Prostate gland (tissue), 1 donor: Measurements from ENCODE around the gene TNFSF11.

Experiments
- POLR2A ChIP-seq: fragments of 450-650 bp; IDR thresholded peaks from one replicate; pipeline ENCODE4 v1.6.1; 2016; ENCODE audit warnings: antibody characterized with exemption, mild to moderate bottlenecking
- POLR2AphosphoS5 ChIP-seq: sonication (generic); formaldehyde crosslinking; IDR thresholded peaks from one replicate; pipeline ENCODE4 v1.6.1; 2017; ENCODE audit warnings: antibody characterized with exemption

DNA sequence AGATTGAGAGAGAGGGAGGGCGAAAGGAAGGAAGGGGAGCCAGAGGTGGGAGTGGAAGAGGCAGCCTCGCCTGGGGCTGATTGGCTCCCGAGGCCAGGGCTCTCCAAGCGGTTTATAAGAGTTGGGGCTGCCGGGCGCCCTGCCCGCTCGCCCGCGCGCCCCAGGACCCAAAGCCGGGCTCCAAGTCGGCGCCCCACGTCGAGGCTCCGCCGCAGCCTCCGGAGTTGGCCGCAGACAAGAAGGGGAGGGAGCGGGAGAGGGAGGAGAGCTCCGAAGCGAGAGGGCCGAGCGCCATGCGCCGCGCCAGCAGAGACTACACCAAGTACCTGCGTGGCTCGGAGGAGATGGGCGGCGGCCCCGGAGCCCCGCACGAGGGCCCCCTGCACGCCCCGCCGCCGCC lies at the start of gene TNFSF11:
- TF ChIP-seq POLR2A = no peak
- no peak for TF ChIP-seq POLR2AphosphoS5
